Neuronal stem cell (in vitro differentiated cells): Measurements from ENCODE around the gene OR51F2.

ENCODE experiments used
- DNase-seq: peaks from one replicate; pipeline ENCODE4 v3.0.0-alpha.2; 2013; ENCODE audit warnings: low spot score
- H2AFZ ChIP-seq: one replicate; pipeline ENCODE4 v1.6.1; 2013; ENCODE audit warnings: mild to moderate bottlenecking, low read length, inconsistent platforms
- H2AK5ac ChIP-seq: 2 replicates; pipeline ENCODE4 v1.6.1; 2013; ENCODE audit warnings: low read depth, mild to moderate bottlenecking, inconsistent platforms, low read length, moderate library complexity, mixed read lengths
- H2BK120ac ChIP-seq: 2 replicates; pipeline ENCODE4 v1.6.1; 2013; ENCODE audit warnings: low read depth, mild to moderate bottlenecking, inconsistent platforms, low read length, moderate library complexity, mixed read lengths
- H2BK12ac ChIP-seq: one replicate; pipeline ENCODE4 v1.6.1; 2013; ENCODE audit warnings: low read length, inconsistent platforms
- H2BK15ac ChIP-seq: 2 replicates; pipeline ENCODE4 v1.6.1; 2013; ENCODE audit warnings: mild to moderate bottlenecking, low read length, inconsistent platforms, mixed read lengths
- H2BK5ac ChIP-seq: one replicate; pipeline ENCODE4 v1.6.1; 2013; ENCODE audit warnings: inconsistent platforms, mild to moderate bottlenecking, low read length, moderate library complexity
- H3K14ac ChIP-seq: one replicate; pipeline ENCODE4 v1.6.1; 2013; ENCODE audit warnings: low read length, inconsistent platforms
- H3K18ac ChIP-seq: 2 replicates; pipeline ENCODE4 v1.6.1; 2013; ENCODE audit warnings: low read length, inconsistent platforms
- H3K23ac ChIP-seq: 2 replicates; pipeline ENCODE4 v1.6.1; 2013; ENCODE audit warnings: low read depth, mild to moderate bottlenecking, mixed read lengths, low read length, inconsistent platforms; ENCODE audit not compliant: poor library complexity
- H3K27ac ChIP-seq: replicated peaks from 3 replicates; pipeline ENCODE4 v1.5.1; 2013; ENCODE audit warnings: low read length, inconsistent platforms
- H3K27me3 ChIP-seq, 3 experiments: 2 replicates each; pipeline ENCODE4 v1.6.1; 2013; ENCODE audit warnings: low read length in 3 of 3, mild to moderate bottlenecking in 2 of 3, inconsistent platforms in 1 of 3, low read depth in 1 of 3, mixed read lengths in 1 of 3, moderate library complexity in 1 of 3; ENCODE audit not compliant: control insufficient read depth in 3 of 3, insufficient read depth in 3 of 3
- H3K36me3 ChIP-seq, 2 donors: replicated peaks in 1 of 2; 2 replicates each; pipeline ENCODE4 v1.6.1; 2013; ENCODE audit warnings: low read length in 2 of 2; ENCODE audit not compliant: control insufficient read depth in 2 of 2, insufficient read depth in 2 of 2
- H3K4ac ChIP-seq: 2 replicates; pipeline ENCODE4 v1.6.1; 2013; ENCODE audit warnings: inconsistent platforms, mild to moderate bottlenecking, low read length, moderate library complexity
- H3K4me1 ChIP-seq, 2 donors: 1 replicate in 1 of 2; 2 replicates in 1 of 2; pipeline ENCODE4 v1.6.1; 2013; ENCODE audit warnings: low read length in 2 of 2, low read depth in 1 of 2; ENCODE audit not compliant: control insufficient read depth in 2 of 2, insufficient read depth in 1 of 2
- H3K4me2 ChIP-seq: one replicate; pipeline ENCODE4 v1.6.1; 2013; ENCODE audit warnings: mild to moderate bottlenecking, low read length, inconsistent platforms; ENCODE audit not compliant: insufficient read depth, poor library complexity, severe bottlenecking
- H3K4me3 ChIP-seq, 2 donors: 2 replicates each; pipeline ENCODE4 v1.5.1; 2013; ENCODE audit warnings: low read length in 2 of 2, mild to moderate bottlenecking in 2 of 2, inconsistent platforms in 1 of 2, moderate library complexity in 1 of 2
- H3K79me1 ChIP-seq: one replicate; pipeline ENCODE4 v1.6.1; 2013; ENCODE audit warnings: low read depth, mild to moderate bottlenecking, inconsistent platforms, low read length, moderate library complexity
- H3K9ac ChIP-seq: one replicate; pipeline ENCODE4 v1.6.1; 2013; ENCODE audit warnings: mild to moderate bottlenecking, low read depth, low read length, inconsistent platforms; ENCODE audit not compliant: poor library complexity
- H3K9me3 ChIP-seq, 2 donors: replicated peaks in 1 of 2; 2 replicates each; pipeline versions ENCODE3 to v1.6.1; 2013; ENCODE audit warnings: low read length in 2 of 2, mild to moderate bottlenecking in 2 of 2, inconsistent platforms in 1 of 2, low read depth in 1 of 2, mixed read lengths in 1 of 2, moderate library complexity in 1 of 2; ENCODE audit not compliant: control insufficient read depth in 2 of 2, insufficient read depth in 1 of 2
- H4K8ac ChIP-seq: one replicate; pipeline ENCODE4 v1.6.1; 2013; ENCODE audit warnings: low read depth, mild to moderate bottlenecking, inconsistent platforms, low read length, moderate library complexity
- H4K91ac ChIP-seq: one replicate; pipeline ENCODE4 v1.6.1; 2013; ENCODE audit warnings: low read length, low read depth, mild to moderate bottlenecking, inconsistent platforms; ENCODE audit not compliant: poor library complexity
- WGBS, 2 donors: extraction: QIAGEN DNeasy Blood & Tissue Kit; methylation state at CpG; one replicate each; pipeline ENCODE4 v1.1.7; 2013; ENCODE audit warnings: missing lambda C conversion rate in 2 of 2, mixed read lengths in 1 of 2; ENCODE audit not compliant: insufficient read length in 2 of 2, insufficient replicate concordance in 1 of 2; ENCODE audit errors: extremely low coverage in 2 of 2; 5-methylcytosine and 5-hydroxymethylcytosine counted together

Gene OR51F2

DNA sequence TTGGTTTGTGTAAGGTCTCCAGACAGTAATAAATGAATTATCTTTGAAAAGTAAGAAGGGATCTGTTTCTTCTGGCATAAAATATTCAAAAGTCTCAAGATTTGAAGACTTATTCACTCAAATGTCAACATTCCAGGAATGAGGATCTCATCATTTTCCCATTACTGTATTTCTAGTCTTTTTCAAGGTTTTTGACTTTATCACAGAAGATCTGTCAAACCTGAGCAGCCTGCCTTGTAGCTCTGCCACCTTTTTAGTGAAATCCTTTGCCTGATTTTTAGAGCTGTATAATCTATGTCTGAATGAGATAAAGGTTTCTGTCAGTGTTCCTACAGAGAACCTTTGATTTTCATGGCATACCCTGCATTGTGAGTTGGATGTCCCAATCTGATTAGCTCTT, 4.0 kb downstream of the OR51F2 start:
- no peaks in the 10 kb centered on the region for H3K79me1 ChIP-seq

DNA sequence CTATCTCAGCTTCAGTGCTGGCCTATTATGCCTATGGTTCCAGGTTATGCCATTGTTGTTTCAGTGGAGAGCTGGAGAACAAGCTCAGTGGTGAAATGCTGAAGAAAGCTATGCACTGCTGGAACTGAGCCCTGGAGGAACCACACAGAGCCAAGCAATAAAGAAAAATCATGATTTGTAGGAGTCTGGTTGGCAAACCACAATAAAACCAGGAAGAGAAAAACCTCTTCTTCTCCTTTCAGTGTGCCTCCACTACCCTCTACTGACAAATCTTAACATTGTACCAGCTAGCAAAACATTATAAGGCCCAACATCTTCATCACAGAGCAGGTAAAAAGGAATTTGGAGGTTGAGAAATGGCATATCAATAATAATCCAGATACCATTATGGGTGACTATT, 5.3 kb downstream of the OR51F2 start:
- H4K8ac ChIP-seq: no peak overlapping the region
- no peak for DNase-seq

More for the DNA sequence above, 4.0 kb downstream of the OR51F2 start:
- H3K27ac ChIP-seq: no peak overlapping the region
- no peak overlapping the region for H3K9ac ChIP-seq
- no peak overlapping the region for H3K4ac ChIP-seq
- no peak for DNase-seq
- H3K4me3 ChIP-seq: no peak overlapping the region
- H3K14ac ChIP-seq: no peak overlapping the region
- H3K4me2 ChIP-seq: no peak overlapping the region
- no peak overlapping the region for H2BK12ac ChIP-seq
- no peaks in the 10 kb centered on the region for H3K36me3 ChIP-seq
- no peak overlapping the region for H2BK15ac ChIP-seq
- H3K27me3 ChIP-seq: no peaks in the 10 kb centered on the region
- H2BK120ac ChIP-seq: no peak overlapping the region
- no peak overlapping the region for H4K91ac ChIP-seq
- no peak overlapping the region for H2AFZ ChIP-seq
- no peak overlapping the region for H4K8ac ChIP-seq
- no peak overlapping the region for H3K18ac ChIP-seq
- H3K9me3 ChIP-seq: no peaks in the 10 kb centered on the region
- H3K23ac ChIP-seq: no peak overlapping the region
- no peak overlapping the region for H2AK5ac ChIP-seq
- no peaks in the 10 kb centered on the region for H3K4me1 ChIP-seq
- H2BK5ac ChIP-seq: no peak overlapping the region

DNA sequence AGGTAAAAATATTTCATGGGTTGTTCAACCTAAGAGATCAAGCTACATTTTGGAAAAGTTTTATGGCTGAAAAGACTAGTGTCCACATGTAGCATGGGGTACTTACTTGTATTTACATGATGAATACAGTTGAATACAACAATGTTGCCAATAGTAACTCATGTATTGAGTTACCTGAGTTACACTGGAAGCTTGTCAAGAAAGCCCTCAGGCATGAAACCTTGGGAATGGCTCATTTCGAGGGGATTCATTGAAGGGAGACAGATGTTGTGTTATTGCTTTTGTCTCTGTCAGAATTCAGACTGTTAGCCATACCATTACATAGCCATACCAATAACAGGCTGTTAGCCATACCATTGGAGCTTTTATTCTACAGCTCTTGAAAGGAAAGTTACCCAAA, 9.2 kb downstream of the OR51F2 start:
- Histone ChIP-seq H2BK5ac (no peak overlapping the region), H3K14ac (no peak overlapping the region), H3K4me1 (no peaks in the 10 kb centered on the region), H3K4me2 (no peak overlapping the region), H2BK15ac (no peak overlapping the region), H3K4me3 (no peak overlapping the region), H2AFZ (no peak overlapping the region), H4K8ac (no peak overlapping the region), H3K79me1 (no peaks in the 10 kb centered on the region), H2BK12ac (no peak overlapping the region), H2BK120ac (no peak overlapping the region), H3K9me3 (peaks cover 0 to 1% of the 10 kb centered on the region in 2 donors), H3K23ac (no peak overlapping the region), H3K4ac (no peak overlapping the region), H3K9ac (no peak overlapping the region), H3K18ac (no peak overlapping the region), H4K91ac (no peak overlapping the region), H2AK5ac (no peak overlapping the region), H3K27me3 (no peaks in the 10 kb centered on the region), H3K36me3 (no peaks in the 10 kb centered on the region), H3K27ac (no peak overlapping the region)
- DNase-seq: no peak
- WGBS, 2 donors: no CpG with 5 or more reads among the region's 1 CpG

More for the DNA sequence above, 5.3 kb downstream of the OR51F2 start:
- Histone ChIP-seq H3K4me3 (no peak overlapping the region), H3K79me1 (no peaks in the 10 kb centered on the region), H3K18ac (no peak overlapping the region), H3K27ac (no peak overlapping the region), H2BK5ac (no peak overlapping the region), H2BK12ac (no peak overlapping the region), H3K9ac (no peak overlapping the region), H2AFZ (no peak overlapping the region), H2BK15ac (no peak overlapping the region), H4K91ac (no peak overlapping the region), H3K4ac (no peak overlapping the region), H2AK5ac (no peak overlapping the region), H3K4me2 (no peak overlapping the region), H3K14ac (no peak overlapping the region), H3K23ac (no peak overlapping the region), H3K4me1 (no peaks in the 10 kb centered on the region), H2BK120ac (no peak overlapping the region), H3K27me3 (no peaks in the 10 kb centered on the region), H3K36me3 (no peaks in the 10 kb centered on the region), H3K9me3 (no peaks in the 10 kb centered on the region)

DNA sequence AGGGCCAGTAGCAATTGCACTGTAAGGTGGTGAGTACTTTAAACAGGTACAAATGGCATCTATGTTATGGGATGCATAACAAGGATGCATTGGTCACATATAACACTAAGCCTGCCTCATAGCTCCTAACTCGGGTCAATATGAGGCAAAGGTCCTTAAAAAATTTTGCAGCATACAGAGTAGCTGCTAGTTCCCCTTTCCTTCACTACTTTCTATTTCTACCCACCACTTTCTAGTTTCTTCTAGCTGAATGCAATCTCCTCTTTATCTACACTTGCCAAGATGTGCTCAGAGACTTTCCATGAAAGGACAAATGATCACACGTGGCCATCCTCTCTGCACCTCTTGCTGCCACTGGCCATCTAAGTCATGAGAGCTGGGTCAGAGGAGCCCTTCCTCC, 9.8 kb downstream of the OR51F2 start:
- no peak overlapping the region for H3K4ac ChIP-seq
- no peak for DNase-seq
- H3K18ac ChIP-seq: no peak overlapping the region
- H3K4me2 ChIP-seq: no peak overlapping the region
- no peak overlapping the region for H3K4me3 ChIP-seq
- H3K27ac ChIP-seq: no peak overlapping the region
- H2BK12ac ChIP-seq: no peak overlapping the region
- no peak overlapping the region for H4K91ac ChIP-seq
- H4K8ac ChIP-seq: no peak overlapping the region
- no peak overlapping the region for H3K9ac ChIP-seq
- H2AFZ ChIP-seq: no peak overlapping the region
- no peak overlapping the region for H3K14ac ChIP-seq
- no CpG with 5 or more reads among the region's 2 CpGs for WGBS, 2 donors
- H2BK120ac ChIP-seq: no peak overlapping the region
- H3K27me3 ChIP-seq: no peaks in the 10 kb centered on the region
- H3K36me3 ChIP-seq: no peaks in the 10 kb centered on the region
- peaks cover 0 to 1% of the 10 kb centered on the region in 2 donors for H3K9me3 ChIP-seq
- no peak overlapping the region for H2BK15ac ChIP-seq
- H2BK5ac ChIP-seq: no peak overlapping the region
- H3K23ac ChIP-seq: no peak overlapping the region
- no peaks in the 10 kb centered on the region for H3K79me1 ChIP-seq
- H3K4me1 ChIP-seq: no peaks in the 10 kb centered on the region
- no peak overlapping the region for H2AK5ac ChIP-seq
